Posterior vena cava (tissue), 2 donors: ENCODE data around the gene TAF1C. TPM values are rescaled to one million over a fixed set of nuclear protein-coding genes. Genes with fewer than 3 reads are reported as not detected.

Experiments
- DNase-seq: peaks from one replicate; pipeline ENCODE4 v3.0.0-alpha.2; 2020; ENCODE audit warnings: low spot score
- intact Hi-C, 2 donors: fragments of 100-400 bp; cut with DNase I; formaldehyde crosslinking; loops; one replicate each; pipeline versions ENCODE4 v1.14.1 to v1.14.2; 2022 to 2023
- total RNA-seq, 2 donors: library from RNA; stranded (reverse); fragmentation: NEBNext Ultra II Directional; extraction: Animal tissue kit (Norgen Biotek cat#: 25700); gene quantifications; one replicate each; pipeline ENCODE4 v1.2.1, GENCODE V29; 2021
- donor health status: DM: yes; HTN: yes; CAD: no.
- donor health status: DM: yes; HTN: yes; CAD: no.

TAF1C gene
- total RNA-seq, 2 donors from 2014 or later = 32.3 to 35.9 TPM

DNA sequence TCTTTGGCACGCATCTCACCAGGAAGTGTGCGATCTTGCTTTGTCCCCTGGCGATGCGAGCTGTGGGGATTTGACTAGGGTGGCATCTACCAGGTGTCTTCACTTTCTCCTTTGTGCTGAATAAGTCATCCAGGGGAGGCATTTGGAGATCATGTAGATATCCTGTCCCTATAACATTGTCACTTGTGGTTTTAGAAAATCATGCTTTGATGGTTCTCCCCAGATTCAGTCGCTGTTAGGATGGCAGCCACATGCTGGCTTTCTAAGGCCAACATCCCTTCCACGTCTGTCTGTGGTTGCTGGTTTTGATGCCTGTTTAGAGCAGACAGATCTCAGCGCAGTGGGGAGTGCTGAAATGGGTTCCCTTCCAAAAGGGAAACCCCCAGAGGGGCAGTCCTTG lies 6.6 kb upstream of the TAF1C start:
- intact Hi-C loops = no loop called here
- DNase-seq = no peak

- intact Hi-C loops = no loop called here
- no peak for DNase-seq
Measured at GRCh38 chr16:84191466-84191865, 4.6 kb upstream of the TAF1C start.

- intact Hi-C loops = no loop called here
- no peak for DNase-seq
Measured at GRCh38 chr16:84190731-84191388, 4.0 kb upstream of the TAF1C start, which contains the start of gene ADAD2. ADAD2 (plus strand) TSS chr16:84191157; CDS start chr16:84191231, 74 bp downstream.

- intact Hi-C loops = loop anchor here in 1 of 2 donors (5.0 to 10.0 kb wide), 2 partner anchors 60 to 212 kb away; no protein-coding TSS in a partner anchor
- no peak for DNase-seq
Measured at GRCh38 chr16:84184775-84185174, 2.1 kb downstream of the TAF1C start.

GRCh38 chr16:84183911-84184591 lies 2.8 kb downstream of the TAF1C start:
- no peak for DNase-seq
- intact Hi-C loops = loop anchor here in 1 of 2 donors (5.0 to 10.0 kb wide), 2 partner anchors 59 to 212 kb away; no protein-coding TSS in a partner anchor

GRCh38 chr16:84183572-84183875 lies 3.3 kb downstream of the TAF1C start:
- intact Hi-C loops = loop anchor here in 1 of 2 donors (5.0 to 10.0 kb wide), 2 partner anchors 59 to 211 kb away; no protein-coding TSS in a partner anchor
- no peak for DNase-seq

- DNase-seq = peak; percentile 66
Measured at GRCh38 chr16:84182680-84183571, 3.9 kb downstream of the TAF1C start.

DNA sequence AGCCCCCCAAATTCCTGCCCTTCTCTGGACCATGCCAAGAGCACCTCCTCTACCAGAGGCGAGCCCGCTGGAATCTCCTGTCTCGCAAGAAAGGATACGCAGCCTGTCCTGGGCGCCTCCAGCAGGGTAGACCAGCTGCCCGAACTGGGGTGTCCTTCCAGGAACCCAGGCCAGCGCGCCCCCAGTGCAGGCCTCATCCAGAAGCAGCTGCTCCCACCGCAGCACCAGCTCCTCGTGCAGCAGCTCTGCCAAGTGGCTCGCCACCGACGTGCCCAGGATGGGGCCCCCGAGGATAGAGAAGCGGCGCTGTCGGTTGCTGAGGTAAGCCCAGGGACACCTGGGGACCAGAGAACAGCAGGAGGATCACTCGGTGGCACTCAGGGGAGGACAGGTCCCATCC lies 4.8 kb downstream of the TAF1C start:
- DNase-seq = no peak
- intact Hi-C loops = loop anchor here in 1 of 2 donors (5.0 to 10.0 kb wide), 2 partner anchors 57 to 210 kb away; no protein-coding TSS in a partner anchor

More at GRCh38 chr16:84182680-84183571, 3.9 kb downstream of the TAF1C start:
- intact Hi-C loops = loop anchor here in 1 of 2 donors (5.0 to 10.0 kb wide), 2 partner anchors 58 to 211 kb away; no protein-coding TSS in a partner anchor

- no peak for DNase-seq
- intact Hi-C loops = loop anchor here in 1 of 2 donors (5.0 to 10.0 kb wide), 2 partner anchors 57 to 209 kb away; no protein-coding TSS in a partner anchor
Measured at GRCh38 chr16:84181144-84181915, 5.5 kb downstream of the TAF1C start.

GRCh38 chr16:84180519-84181140 lies 6.2 kb downstream of the TAF1C start:
- DNase-seq = no peak
- intact Hi-C loops = loop anchor here in 1 of 2 donors (5.0 to 10.0 kb wide), 2 partner anchors 56 to 208 kb away; no protein-coding TSS in a partner anchor

GRCh38 chr16:84179612-84180320 lies 7.1 kb downstream of the TAF1C start:
- DNase-seq = no peak
- intact Hi-C loops = loop anchor here in 1 of 2 donors (5.0 to 10.0 kb wide), 3 partner anchors 55 to 207 kb away; no protein-coding TSS in a partner anchor

DNA sequence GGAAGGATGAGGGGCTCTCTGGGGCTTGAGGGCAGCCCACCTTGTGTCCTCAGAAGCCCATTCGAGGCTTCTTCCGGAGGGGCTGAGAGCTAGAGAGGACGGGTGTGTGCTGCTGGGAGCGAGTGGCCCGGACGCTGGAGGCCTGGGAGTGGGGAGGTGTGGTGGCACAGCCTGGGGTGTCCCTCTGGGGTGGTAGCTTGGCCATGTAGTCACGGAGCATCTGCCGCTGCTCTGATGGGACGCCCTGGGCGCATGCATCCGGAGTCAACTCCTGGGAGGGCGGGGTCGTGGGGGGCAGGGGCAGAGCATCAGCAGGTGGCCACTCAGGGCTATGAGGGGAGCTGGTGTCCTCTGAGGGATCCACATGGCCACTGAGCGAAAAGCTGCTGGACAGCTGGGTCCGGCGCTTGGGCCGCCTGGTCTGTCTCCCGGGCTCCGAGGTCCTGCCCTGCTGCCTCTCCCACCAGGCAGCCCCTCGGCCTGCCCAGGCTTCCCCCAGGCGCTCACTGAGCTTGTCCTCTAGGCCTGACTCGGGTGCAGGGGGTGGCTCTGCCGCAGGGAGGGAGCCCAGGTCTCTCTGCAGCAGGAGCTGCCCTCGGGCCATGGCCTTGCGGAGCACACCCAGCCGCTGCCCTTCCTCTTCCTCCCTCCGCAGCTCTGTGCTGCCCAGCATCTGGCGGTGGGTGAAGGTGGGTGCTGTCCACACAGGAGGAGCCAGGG lies 7.8 kb downstream of the TAF1C start:
- intact Hi-C loops = loop anchor here in 1 of 2 donors (10.0 kb wide), 1 partner anchor 94 kb away; no protein-coding TSS in a partner anchor
- DNase-seq = no peak

DNA sequence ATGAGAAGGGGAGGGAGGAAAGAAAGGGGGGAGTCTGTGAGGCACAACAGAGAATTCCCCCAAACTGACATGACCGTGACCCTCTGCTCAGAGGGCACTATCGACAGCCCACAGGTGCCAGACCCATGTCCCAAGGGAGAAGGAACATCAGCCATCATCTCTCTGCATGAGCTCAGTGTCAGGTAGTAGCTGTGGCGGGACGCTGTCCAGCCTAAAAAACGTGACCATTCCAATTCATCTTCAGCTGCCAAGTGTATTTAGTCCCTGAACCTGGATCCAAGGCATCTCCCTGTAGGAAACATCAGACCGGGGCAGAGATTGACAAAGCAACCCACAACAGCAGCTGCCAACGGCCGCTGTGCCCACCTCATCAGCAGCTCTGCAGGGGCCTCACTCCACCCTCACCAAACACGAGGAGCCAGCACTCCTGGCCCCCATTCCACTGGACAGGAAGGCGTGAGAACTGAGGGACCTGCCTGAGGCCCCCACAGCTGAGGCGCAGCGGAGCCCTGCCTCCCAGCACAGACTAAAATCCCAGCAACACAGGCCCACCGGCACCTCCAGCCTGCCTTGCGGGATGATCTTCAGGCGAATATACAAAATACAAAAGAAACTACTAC lies 8.6 kb downstream of the TAF1C start:
- no peak for DNase-seq
- intact Hi-C loops = loop anchor here in 1 of 2 donors (10.0 kb wide), 1 partner anchor 93 kb away; no protein-coding TSS in a partner anchor

DNA sequence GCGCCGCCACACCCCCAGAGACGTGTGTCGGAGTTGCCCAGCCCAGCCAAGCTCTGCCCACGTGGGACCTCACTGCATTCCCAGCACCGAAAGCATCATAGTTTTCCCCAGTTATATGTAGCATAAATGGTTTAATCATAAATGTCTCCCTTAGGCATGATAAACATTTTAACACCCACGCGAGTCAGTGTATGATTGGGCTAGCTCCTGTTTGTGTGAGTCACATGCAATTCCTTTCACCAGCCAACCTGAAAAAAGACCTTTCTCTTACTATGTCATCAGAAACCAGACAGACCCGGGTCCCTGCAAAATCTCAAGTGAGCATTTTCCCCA lies 9.2 kb downstream of the TAF1C start:
- intact Hi-C loops = loop anchor here in 1 of 2 donors (10.0 kb wide), 1 partner anchor 93 kb away; no protein-coding TSS in a partner anchor
- DNase-seq = no peak

- peak; percentile 75 for DNase-seq
- intact Hi-C loops = loop anchor here in 1 of 2 donors (10.0 kb wide), 1 partner anchor 92 kb away; no protein-coding TSS in a partner anchor
Measured at GRCh38 chr16:84176192-84177053, 10.4 kb downstream of the TAF1C start.
